HG03342 (cell line): ENCODE measurements around the gene BRPF3.

ENCODE experiments used
- ATAC-seq: cut with Tn5 transposase; IDR thresholded peaks from one replicate; pipeline ENCODE4 v1.9.1; 2021; ENCODE audit warnings: mild to moderate bottlenecking, moderate library complexity; ENCODE audit not compliant: unreplicated experiment

Gene BRPF3

DNA sequence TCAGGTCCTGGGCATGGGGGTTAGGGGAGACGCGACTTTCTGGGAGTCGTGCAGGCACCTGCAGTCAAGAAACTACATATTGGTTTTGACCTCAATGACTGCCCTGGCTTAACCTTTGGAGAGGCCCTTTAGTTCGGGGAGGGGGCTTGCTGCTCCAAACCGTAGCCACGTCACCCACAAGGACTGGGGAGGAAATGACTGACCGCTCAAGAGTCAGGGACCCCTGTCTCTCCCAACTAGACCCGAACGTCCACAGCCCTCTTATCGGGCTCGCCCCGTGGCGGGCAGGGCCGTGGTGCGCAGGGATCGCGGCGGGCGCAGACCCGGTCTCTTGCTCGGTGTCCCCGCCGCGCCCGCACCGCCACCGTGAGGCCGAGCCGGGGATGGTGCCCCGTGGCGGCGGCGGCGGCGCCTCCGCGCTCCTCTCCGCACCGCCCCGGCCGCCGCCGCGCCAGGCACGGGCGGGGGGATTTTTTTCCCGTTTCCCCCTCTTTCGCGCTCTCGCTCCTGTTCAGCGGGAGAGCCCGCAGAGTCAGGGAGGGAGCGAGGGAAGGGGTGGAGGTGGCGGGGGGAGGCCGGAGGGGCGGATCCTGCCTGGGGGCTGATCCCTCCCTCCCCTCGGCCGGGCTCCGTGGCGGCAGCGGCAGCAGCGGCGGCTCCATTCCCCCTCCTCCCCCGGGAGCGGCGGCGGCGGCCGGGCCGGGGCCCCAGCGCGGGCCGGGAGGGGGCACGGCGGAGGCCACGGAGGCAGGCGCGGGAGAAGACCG is at the start of gene BRPF3:
TSS of gene BRPF3 (plus strand) at position 632 of the 767 bp plus-strand sequence. CDS start 3,579 bp downstream, outside the sequence.
- ATAC-seq, result peak; percentile 62

GRCh38 chr6:36147294-36147693 is 49.2 kb upstream of the BRPF3 start:
- ATAC-seq, result no peak

- no peak for ATAC-seq
Measured at GRCh38 chr6:36149476-36149875, 47.1 kb upstream of the BRPF3 start.

DNA sequence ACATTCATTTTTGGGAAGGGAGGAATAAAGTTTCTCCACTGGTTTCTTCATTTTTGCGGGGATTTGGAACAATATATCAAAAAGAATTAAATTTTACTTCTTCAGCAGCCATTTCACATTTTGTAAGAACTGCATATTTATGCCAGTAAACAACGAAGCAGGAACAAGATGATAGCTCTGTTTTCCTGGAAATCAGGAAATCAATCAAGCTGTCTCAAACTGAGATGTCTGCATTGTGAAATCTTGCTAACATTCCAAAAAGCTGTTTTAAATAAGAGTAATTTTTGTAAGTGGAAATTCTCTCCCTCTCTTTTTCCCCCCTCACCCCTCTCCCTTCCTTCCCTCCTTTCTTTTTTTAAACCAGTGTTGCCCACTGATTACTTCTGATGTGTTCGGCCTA is 46.3 kb upstream of the BRPF3 start:
- no peak for ATAC-seq

DNA sequence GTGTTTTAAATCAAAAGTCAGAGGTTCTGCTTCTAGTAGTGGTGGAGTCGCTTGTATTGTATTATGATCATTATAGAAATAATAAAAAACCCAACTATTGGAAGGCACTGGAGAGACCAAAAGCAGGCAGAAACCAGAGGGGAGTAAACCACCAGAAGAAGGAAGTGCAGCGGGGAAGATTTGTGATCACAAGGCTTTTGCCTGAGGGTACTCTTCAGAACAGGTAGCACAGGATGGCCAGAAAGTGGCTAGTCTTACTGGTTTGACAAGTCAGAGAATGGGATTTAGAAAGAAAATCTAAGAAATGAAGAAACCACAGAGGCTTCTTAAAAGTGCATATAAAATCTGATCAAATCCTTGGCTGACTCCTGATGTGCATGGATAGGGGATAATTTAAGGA is 42.3 kb upstream of the BRPF3 start:
- no peak for ATAC-seq

GRCh38 chr6:36155662-36156061 is 40.9 kb upstream of the BRPF3 start:
- no peak for ATAC-seq

- ATAC-seq, result no peak
Measured at GRCh38 chr6:36160147-36160760, 36.3 kb upstream of the BRPF3 start.

DNA sequence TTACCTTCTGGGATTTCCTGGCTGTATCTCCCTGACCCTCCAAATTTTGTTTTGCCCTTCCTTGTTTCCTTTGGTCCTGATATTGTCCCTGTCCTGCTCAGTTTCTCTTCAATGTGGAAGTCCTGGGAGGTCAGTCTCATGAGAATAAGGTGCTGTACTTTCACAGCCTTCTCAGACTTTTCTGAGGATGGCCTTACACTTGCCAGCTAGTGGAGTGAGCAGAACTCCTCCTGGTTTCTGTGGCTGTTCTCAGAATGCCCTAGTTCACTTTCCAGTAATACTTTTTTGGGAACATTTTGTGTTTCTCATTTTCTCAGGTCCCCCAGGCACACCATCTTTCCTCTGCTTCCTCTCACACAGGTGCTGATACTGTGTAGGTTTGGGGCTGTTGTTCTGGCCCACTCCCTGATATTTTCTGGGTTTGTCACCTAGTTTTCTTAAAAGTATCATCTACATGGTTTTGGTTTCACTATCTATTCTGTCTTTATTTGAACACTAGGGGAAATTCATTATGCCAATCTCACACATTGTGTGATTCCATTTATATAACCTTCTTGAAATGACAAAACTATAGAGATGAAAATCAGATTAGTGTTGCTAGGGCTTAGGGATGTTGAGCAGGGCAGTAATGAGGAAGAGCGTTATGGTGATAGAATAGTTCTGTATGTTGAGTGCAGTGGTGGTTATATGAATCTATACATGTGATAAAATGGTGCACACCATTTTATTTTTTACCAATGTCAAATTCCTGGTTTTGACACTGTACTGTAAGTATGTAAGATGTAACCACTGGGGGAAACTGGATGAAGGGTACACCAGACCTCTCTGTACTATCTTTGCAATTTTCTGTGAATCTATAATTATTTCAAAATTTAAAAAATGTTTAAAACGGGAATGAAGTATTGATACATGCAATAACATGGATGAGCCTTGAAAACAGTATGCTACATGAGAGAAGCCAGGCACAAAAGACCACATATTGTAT is 27.2 kb upstream of the BRPF3 start:
- peak; percentile 43 for ATAC-seq

DNA sequence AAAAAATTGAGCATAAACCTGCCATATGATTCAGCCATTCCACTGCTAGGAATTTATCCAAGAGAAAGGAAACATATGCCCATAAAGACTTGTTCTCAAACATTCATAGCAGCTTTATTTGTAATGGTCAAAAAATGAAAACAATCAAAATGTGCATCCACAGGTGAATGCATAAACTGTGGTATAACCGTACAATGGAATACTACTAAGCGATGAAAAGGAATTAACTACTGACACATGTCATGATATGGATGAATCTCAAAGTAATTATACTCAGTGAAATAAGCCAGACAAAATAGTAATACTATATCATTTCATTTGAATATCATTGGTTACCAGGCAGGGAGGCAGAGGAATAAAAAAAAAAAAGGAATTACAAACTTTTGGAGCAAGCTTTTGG is 25.8 kb upstream of the BRPF3 start:
- ATAC-seq, result no peak

DNA sequence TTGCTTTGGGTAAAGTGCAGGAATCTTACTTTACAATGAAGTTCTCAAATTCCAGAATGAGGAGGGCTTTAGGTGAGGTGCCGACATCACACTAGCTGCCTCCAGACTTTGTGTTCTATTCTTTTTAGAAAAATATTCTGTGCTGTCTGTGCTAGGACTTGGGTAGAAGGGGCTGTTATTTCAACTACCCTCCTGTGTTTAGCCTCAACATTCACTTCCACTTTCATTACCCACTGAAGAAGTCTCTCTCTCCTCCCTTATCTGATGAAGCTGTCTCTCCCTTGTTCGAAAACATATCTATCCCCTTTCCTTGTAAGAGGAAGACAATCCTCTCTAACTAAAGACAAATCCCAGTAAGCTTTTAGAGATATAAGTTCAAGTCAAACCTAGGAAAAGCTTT is 25.0 kb upstream of the BRPF3 start:
- ATAC-seq, result no peak

- no peak for ATAC-seq
Measured at GRCh38 chr6:36177166-36177565, 19.4 kb upstream of the BRPF3 start.

DNA sequence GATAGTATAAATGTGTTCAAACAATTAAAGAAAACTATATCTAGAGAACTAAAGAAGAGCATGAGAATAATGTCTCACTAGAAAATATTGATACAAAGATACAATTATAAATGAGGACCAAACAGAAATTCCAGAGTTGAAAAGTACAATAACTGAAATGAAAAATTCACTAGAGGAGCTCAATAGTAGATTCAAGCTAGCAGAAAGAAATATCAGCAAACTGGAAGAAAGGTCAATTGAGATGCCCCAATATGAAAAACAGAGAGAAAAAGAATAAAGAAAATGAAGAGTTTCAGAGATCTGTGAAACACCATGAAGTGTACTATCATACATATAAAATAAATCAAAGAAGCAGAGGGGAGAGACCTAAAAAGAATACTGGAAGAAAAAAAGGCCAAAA is 18.0 kb upstream of the BRPF3 start:
- no peak for ATAC-seq

GRCh38 chr6:36180126-36180525 is 16.4 kb upstream of the BRPF3 start:
- no peak for ATAC-seq

- no peak for ATAC-seq
Measured at GRCh38 chr6:36184311-36184710, 12.2 kb upstream of the BRPF3 start.

DNA sequence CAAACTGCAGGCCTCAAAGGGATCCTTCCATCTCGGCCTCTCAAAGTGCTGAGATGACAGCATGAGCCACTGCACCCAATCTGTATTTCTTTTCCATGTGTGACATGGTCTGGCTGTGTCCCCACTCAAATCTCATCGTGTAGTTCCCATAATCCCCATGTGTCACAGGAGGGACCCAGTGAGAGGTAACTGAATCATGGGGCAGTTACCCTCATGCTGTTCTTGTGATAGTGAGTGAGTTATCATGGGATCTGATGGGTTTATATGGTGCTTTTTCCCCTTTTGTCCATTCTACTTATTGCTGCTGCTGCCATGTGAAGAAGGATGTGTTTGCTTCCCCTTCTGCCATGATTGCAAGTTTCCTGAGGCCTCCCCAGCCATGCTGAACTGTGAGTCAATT is 10.3 kb upstream of the BRPF3 start:
- no peak for ATAC-seq

GRCh38 chr6:36187446-36187845 is 9.1 kb upstream of the BRPF3 start:
- no peak for ATAC-seq

DNA sequence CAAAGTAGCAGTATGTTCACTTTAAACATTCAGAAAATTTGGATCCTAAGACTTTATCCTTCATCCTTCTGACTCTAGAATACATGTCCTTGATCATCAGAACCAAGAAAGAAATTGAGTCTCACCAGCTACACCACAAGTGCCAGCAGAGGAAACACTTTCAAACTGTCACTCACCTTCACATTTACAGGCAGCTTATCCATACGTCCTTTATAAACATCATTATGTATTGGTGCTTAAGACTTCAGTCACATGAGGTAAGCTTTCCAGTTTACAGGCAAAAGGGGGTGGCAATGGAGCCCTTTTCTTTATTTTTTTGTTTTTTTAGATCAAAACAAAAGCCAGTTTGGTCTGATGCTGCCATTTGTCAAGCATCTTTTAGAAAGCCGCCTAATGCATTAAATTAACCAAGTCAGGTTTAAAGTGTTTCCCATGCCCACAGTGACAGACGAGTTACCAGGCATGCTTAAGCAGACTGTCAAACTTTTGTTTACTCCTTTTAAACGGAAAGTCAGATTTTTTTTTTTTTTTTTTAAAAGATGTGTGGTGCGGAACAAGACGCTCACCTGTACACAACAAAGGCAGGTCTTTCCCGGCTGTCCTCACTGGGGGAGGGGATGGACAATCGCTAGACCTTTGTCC is 952 bp upstream of the BRPF3 start:
- no peak for ATAC-seq

- peak; percentile 91 for ATAC-seq
Measured at GRCh38 chr6:36196880-36197548, 470 bp downstream of the BRPF3 start.

GRCh38 chr6:36197739-36198221 is 1.2 kb downstream of the BRPF3 start:
- ATAC-seq, result no peak

- no peak for ATAC-seq
Measured at GRCh38 chr6:36198986-36199385, 2.4 kb downstream of the BRPF3 start.
